Ishikawa (cell line): ENCODE data around the gene VIPR2.

Experiments
- CEBPB ChIP-seq: IDR thresholded peaks from 2 replicates; pipeline ENCODE4 v1.6.1; 2012
- CREB1 ChIP-seq: IDR thresholded peaks from 2 replicates; pipeline ENCODE4 v1.6.1; 2012; ENCODE audit warnings: low read depth
- EGR1 ChIP-seq: IDR thresholded peaks from 2 replicates; pipeline ENCODE4 v1.6.1; 2012
- EP300 ChIP-seq: IDR thresholded peaks from 2 replicates; pipeline ENCODE4 v1.6.1; 2012; ENCODE audit warnings: borderline replicate concordance
- FOXM1 ChIP-seq: IDR thresholded peaks from 2 replicates; pipeline ENCODE4 v1.6.1; 2012; ENCODE audit warnings: low read depth, borderline replicate concordance
- MAX ChIP-seq: IDR thresholded peaks from 2 replicates; pipeline ENCODE4 v1.6.1; 2012
- NFIC ChIP-seq: IDR thresholded peaks from 2 replicates; pipeline ENCODE4 v1.6.1; 2012
- RAD21 ChIP-seq: IDR thresholded peaks from 2 replicates; pipeline ENCODE4 v1.6.1; 2012; ENCODE audit warnings: low read depth
- REST ChIP-seq: IDR thresholded peaks from 2 replicates; pipeline ENCODE4 v1.6.1; 2012; ENCODE audit warnings: low read depth, mild to moderate bottlenecking
- TAF1 ChIP-seq: IDR thresholded peaks from 2 replicates; pipeline ENCODE4 v1.6.1; 2012; ENCODE audit warnings: low read depth, mild to moderate bottlenecking
- TCF12 ChIP-seq: IDR thresholded peaks from 2 replicates; pipeline ENCODE4 v1.6.1; 2012; ENCODE audit warnings: low read depth
- TEAD4 ChIP-seq: IDR thresholded peaks from 2 replicates; pipeline ENCODE4 v1.6.1; 2012
- USF1 ChIP-seq: IDR thresholded peaks from 2 replicates; pipeline ENCODE4 v1.6.1; 2012
- YY1 ChIP-seq: IDR thresholded peaks from 2 replicates; pipeline ENCODE4 v1.6.1; 2012; ENCODE audit warnings: low read depth
- ZBTB7A ChIP-seq: IDR thresholded peaks from 2 replicates; pipeline ENCODE4 v1.6.1; 2012; ENCODE audit warnings: low read depth

Gene VIPR2

GRCh38 chr7:159061209-159061608, 83.5 kb downstream of the VIPR2 start:
- TF ChIP-seq YY1 (no peak), NFIC (no peak), TAF1 (no peak), REST (no peak), CREB1 (no peak), TEAD4 (no peak), CEBPB (no peak), EGR1 (no peak), EP300 (no peak), FOXM1 (no peak), RAD21 (no peak), MAX (no peak), ZBTB7A (no peak), TCF12 (no peak), USF1 (no peak)

- TF ChIP-seq MAX (no peak), RAD21 (no peak)
Measured at GRCh38 chr7:159060440-159060839, 84.2 kb downstream of the VIPR2 start.

DNA sequence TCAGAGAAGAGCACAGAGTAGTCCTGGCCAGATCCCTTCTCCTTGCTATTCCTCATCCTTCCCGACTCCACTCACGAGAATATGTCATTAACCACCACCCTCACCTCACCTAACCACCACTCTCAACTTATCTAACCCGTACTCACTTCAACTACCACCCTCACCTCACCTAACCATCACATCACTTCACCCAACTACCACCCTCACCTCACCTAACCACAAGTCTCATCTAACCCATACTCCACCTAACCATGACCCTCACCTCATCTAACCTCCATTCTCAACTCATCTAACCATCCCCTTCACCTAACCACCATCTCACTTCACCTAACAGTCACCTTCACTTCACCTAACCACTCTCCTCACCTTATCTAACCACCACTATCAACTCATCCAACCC, 85.0 kb downstream of the VIPR2 start:
- TF ChIP-seq NFIC = no peak
- TF ChIP-seq EP300 = no peak
- no peak for TF ChIP-seq FOXM1
- no peak for TF ChIP-seq RAD21
- TF ChIP-seq MAX = no peak
- TF ChIP-seq EGR1 = no peak
- TF ChIP-seq TEAD4 = no peak
- TF ChIP-seq CEBPB = no peak
- no peak for TF ChIP-seq ZBTB7A
- TF ChIP-seq TAF1 = no peak
- no peak for TF ChIP-seq TCF12
- TF ChIP-seq YY1 = no peak

DNA sequence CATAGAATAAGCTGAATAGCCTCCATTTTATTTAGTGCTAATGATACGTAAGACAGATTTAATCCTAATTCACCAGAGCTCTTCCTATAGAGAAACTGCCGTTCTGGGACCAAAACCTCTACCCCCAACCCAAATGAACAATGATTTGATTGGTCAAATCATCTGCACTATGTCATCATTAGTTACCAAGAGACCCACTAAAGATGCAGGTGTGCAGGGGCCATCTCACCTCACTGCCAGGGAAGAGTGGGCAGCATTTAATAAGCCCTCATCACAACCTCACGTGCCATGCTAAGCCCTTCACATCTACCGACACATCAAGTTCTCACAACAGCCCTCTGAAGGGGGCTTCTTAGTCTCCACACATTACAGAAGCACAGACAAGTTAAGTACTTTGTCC, 87.0 kb downstream of the VIPR2 start:
- TF ChIP-seq REST = no peak
- TF ChIP-seq TCF12 = no peak
- TF ChIP-seq CREB1 = no peak
- TF ChIP-seq CEBPB = no peak
- TF ChIP-seq YY1 = no peak
- no peak for TF ChIP-seq EP300
- no peak for TF ChIP-seq MAX
- no peak for TF ChIP-seq TAF1
- TF ChIP-seq ZBTB7A = no peak
- TF ChIP-seq RAD21 = no peak
- no peak for TF ChIP-seq FOXM1
- no peak for TF ChIP-seq EGR1
- TF ChIP-seq USF1 = no peak
- TF ChIP-seq TEAD4 = no peak
- no peak for TF ChIP-seq NFIC

DNA sequence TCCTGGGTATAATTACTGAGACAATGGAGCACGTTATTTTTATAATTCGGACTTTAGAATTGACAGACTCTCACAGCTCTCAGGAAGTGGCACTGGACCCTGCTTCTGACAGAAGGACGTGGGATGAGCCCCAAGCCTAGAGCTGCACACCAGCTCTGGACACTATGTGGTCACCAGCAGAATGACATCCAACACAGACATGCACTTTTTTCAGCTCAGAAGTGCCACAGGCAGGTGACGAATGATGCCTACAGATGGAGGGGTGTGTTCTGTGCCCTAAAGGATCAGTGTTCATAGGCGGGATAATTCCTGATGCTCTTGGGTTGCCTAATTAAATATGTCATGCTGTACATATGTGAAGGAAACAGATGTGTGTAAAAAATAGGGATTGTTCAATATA, 87.9 kb downstream of the VIPR2 start:
- TF ChIP-seq FOXM1 (no peak), EGR1 (no peak), ZBTB7A (no peak), TEAD4 (no peak), TCF12 (no peak), RAD21 (no peak), NFIC (no peak), USF1 (no peak), EP300 (no peak)
